NCI-H69 (cell line): Measurements from ENCODE around the gene NBAS.

Experiments used
- DNase-seq: peaks from one replicate; lab custom pipeline; 2025; lab: John Stamatoyannopoulos, UW

The NBAS gene

DNA sequence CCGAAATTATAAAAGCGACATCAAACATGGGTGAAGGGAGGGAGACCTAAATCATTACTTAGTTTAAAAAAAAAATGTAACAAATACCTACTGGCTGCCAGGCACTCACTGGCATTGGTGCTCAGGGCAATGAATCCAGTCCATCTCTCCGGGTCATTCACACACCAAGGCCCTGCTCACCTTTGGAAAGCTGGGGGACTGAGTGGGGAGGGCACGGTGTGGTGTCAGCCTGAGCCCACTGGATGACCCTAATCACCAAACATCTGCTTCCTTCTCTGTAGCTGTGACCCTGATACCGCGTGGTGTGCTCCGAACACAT, 30.2 kb upstream of the NBAS start:
- no peak for DNase-seq

DNA sequence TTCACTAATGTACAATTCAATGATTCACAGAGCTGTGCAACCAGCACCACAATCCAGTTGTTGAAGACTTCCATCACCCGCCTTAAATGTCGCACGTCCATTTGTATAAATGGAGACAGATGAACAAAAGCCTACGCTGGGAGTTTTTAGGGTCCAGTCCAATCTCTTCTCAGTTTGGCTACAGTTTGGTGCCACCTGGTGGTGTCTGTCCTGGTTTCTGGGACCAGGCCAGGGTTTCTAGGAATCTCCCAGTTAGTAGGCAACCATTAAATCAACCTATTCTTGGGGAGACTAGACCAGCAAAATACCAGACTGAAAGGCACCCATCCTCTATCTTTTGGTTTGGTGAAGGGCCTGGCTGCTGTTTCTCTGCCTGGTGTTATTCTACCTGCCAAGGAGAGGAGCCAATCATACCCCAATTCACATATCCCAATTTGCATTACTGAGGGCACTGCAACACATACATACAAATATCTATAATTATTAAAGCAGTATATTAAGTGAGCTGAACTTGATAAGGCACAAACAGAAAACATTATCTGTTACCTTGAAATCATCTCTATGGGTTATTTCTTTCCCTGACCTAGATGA, 27.3 kb upstream of the NBAS start:
- peak; percentile 65 for DNase-seq

DNA sequence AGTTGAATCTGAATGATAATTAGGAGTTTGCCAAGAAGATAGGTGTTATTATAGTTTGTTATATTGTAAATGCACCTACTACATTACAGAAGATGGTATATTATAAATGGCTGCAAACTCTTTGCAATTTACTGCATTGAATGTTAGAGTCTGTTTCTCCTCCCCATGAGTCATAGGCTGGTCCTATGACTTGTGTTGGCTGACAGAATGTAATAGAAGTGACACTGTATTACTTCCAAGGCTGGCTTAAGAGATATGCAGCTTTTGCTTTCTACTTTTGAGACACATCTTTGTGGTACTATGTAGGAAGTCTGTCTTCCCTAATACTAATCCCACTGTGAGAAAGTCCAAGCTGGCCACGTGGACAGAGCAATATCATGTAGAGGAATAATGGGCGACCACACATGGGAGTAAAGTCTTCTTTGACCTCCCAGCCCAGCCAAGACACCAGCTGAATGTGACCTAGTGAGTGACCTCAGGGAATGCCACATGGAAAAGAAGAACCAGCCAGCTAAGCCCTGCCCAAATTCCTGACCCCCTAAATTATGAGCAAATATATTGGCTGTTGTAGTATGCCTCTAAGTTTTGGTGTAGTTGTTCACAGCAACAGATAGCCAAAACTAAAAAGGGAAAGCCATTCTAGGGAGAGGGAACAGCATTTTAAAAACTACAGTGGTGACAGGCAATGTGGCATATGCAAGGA, 23.8 kb upstream of the NBAS start:
- DNase-seq, result no peak

DNA sequence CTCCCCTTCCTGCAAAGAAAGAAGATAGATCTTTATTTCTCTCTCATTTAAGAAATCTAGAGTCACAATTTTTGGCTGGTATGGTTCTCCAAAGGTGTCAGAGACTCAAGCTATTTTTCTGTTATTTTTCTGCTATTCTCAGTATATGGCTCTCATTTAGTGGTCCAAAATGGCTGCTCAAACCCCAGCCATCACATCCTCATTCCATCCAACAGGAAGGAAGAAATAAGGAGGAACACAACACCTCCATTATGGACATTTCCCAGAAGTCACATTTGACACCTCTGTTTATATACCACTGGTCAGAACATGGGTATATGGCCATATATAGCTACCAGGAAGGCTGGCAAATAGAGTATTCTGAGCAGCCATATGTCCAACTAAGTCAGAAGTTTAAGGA, 23.2 kb upstream of the NBAS start:
- DNase-seq, result no peak

DNA sequence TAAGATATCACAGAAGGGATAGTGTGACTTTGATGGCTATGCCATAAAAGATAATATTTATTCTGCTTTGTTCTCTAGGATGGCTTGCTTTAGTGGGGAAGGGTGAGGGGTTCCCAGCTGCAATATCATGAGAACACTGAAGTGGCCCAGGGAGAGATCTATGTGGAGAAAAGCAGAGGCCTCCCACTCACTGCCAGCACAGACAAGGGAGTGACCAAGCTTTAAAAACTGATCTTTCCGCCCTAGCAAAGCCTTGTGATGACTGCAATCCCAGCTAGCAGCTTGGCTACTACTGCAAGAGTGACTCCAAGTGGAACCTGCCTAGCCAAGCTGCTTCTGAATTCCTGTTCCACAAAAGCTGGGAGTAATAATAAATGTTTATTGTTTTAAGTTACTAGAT, 22.7 kb upstream of the NBAS start:
- DNase-seq, result no peak

DNA sequence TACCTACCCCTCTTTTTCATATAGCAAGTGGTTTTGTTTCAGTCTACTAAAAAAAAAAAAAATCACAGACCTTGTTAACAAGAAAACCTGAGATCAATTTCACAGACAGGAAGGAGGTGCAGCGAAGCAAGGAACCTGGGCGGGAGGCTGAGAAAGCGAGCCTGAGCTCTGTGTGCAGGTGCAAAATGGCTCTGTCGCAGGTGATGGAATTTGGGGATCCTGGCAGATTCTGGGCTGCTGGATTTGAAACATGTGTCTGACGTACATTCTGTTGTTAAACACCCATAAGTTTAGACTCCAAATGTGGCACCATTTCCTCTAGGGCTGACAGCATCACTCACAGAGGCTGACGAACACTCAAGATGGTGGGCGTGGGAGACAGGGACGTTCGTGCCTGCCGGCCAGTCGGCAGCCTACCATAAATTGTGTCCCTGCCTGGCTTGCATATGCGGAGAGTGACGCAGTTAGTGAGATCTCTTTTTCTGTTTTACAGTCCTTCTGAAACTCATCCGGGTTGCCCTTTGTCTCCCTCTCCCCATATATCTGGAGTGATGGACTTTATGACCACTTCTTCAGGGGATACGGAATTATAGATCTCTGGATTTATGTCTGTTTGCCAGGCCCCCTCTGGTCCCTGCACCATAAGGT, 21.7 kb upstream of the NBAS start:
- no peak for DNase-seq

DNA sequence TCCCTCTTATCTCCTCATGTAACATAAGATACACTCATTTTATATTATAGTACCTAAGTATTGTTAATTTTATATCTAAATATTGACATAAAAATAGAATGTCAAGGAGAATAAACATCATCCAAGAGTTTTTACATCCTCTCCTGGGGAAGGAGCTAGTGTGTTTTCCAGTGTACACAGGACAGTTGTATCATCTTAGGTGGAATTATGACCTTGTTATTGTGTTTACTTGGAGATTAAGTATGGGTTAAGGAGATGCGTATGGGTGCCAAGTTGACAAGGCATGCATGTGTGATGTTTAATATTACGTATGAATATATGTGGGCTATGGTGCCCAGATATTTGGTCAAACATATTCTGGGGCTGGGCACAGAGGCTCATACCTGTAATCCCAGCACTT, 19.3 kb upstream of the NBAS start:
- no peak for DNase-seq

DNA sequence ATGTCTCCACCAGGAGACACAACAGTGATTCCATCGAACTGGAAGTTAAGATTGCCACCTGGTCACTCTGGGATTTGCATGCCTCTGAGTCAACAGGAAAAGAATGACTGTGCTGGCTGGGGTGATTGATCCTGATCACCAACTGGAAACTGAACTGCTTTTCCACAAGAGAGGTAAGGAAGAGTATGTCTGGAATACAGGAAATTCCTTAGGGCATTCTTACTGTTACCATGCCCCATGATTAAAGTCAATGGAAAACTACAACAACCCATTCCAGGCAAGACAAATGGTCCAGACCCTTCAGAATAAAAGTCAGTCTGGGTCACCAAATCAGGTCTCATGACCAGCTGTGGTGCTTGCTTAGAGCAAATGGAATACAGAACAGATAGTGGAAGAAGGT, 18.5 kb upstream of the NBAS start:
- no peak for DNase-seq

DNA sequence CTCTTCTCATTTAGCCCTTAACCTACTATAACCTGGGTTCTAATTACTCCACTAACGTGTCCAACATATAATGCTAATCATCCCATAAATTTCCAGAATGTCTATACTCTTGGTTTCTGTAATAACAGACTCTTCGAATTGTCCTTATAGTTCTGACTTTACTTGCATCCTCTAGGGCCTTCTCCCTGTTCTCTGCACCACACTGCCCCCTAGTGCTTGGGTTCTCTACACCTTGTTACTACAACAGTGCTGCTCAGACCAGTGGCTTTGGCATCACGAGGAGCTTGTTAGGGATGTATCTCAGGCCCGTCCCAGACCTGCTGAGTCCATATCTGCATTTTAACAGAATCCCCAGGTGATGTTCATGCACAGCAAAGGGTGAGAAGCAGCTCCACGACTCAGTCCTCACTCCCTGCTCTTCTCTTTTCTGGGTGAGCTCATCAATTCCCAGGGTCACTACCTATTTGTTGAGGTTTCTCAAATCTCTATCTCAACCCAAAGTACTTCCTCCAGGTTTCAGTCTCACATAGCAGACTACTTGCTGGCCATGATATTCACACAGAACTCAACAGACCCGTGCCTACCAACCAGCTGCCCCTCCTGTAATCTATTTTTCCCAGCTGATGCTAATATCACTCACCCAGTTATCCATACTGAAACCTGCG, 16.1 kb upstream of the NBAS start:
- DNase-seq, result peak; percentile 79

DNA sequence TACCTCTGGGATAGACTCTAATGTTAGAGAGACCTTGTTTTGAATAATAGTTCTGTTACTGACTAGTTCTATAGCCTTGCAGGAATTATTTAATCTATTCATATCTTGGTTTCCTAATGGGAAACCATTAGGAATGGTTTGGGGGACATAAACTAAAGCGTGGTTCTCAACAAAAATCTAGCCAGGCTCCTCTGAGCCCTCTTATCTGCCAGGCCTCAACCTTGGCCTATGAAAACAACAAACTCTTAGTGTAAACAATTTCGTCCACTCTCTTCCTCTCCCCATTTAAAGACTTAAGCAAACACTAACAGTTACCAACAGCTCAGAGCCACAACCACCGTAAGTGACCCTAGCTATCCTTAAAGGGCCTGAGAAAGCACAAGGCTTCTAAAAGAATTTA, 10.6 kb upstream of the NBAS start:
- no peak for DNase-seq

DNA sequence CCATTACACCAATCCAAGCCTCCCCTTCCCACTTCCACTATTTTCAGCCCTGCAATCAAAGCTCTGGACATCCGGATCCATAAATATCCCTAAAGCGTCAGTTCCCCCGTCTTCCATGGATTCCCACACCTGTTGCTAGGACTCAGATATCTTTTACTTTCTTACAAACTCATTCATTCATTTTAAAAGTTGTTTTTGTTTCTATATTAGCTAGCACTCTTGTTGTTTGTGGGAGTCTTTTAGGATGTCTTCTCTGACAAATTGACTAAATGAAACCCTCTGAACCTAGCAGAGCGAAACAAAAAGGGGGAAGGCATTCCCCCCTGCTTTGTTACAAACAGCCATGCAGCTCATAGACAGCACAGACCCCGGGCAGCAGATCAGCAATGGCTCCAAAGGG, 9.0 kb upstream of the NBAS start:
- DNase-seq, result no peak

DNA sequence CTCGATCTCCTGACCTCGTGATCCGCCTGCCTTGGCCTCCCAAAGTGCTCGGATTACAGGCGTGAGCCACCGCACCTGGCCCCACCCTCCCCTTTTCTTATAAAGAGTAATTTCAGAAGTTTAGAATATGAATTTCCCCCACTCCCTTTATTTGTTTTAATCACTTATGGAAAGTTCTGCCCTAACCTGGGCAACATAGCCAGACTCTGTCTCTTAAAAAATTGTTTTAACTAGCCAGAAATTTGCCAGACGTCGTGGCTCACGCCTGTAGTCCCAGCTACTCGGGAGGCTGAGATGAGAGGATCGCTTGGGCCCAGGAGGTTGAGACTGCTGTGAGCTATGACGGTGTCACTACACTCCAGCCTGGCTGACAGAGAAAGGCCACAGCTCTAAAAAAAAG, 7.7 kb upstream of the NBAS start:
- DNase-seq, result no peak

DNA sequence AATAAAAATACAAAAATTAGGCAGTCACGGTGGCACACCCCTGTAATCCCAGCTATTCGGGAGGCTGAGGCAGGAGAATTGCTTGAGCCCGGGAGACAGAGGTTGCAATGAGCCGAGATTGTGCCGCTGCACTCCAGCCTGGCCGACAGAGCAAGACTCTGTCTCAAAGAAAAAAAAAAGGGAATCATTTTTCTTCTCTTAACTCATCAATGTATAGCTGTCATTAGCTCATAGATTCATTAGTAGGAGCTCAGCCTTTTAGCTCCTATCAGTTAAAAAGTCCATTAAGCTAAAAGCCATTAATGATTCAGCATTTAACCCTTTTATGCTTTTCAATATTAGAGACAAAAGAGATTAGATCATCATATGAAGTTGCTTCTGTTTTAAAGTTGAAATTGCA, 5.8 kb upstream of the NBAS start:
- no peak for DNase-seq

DNA sequence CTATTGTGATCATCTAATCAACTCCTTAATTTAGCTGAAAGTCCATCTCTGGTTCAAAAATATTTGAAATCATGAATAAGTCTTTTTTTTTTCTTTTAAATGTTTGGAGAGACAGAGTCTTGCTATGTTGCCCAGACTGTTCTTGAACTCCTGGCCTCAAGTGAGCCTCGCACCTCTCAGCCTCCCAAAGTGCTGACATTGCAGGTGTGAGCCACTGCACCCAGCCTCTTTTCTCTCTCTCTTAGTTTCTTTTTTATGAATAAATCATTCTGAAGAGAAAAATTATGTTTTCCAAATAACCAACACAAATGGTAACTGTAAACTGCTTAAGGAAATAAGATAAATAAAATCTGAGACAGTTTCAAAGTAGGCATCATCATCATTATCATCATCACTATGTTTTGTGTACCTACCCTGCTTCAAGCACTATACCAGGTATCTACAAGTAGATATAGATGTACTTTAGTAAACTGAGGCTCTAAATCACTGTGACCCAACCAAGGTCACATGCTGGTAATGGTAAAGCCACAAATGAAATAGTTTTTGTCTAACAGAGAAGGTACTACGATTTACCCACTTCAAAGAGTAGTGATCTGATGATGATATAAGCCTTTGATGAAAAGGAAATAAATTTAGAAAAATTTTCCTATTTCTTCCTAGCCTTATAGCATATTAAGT, 5.0 kb upstream of the NBAS start:
- DNase-seq, result no peak

DNA sequence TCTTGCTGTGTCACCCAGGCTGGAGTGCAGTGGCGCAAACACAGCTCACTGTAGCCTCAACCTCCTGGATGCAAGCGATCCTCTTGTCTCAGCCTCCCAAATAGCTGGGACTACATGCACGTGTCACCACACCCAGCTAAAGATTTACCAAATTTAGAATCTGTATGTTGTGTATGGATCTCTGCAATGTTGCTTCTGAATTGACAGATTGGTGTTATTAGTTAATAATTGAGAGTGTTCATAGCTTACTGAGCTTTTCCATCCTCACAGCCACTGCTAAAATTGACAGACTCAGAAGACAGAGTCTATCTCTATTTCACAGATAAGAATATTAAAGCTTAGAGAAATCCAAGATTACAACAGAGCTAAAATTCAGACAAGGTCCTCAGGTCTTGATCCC, 4.3 kb upstream of the NBAS start:
- DNase-seq, result no peak

DNA sequence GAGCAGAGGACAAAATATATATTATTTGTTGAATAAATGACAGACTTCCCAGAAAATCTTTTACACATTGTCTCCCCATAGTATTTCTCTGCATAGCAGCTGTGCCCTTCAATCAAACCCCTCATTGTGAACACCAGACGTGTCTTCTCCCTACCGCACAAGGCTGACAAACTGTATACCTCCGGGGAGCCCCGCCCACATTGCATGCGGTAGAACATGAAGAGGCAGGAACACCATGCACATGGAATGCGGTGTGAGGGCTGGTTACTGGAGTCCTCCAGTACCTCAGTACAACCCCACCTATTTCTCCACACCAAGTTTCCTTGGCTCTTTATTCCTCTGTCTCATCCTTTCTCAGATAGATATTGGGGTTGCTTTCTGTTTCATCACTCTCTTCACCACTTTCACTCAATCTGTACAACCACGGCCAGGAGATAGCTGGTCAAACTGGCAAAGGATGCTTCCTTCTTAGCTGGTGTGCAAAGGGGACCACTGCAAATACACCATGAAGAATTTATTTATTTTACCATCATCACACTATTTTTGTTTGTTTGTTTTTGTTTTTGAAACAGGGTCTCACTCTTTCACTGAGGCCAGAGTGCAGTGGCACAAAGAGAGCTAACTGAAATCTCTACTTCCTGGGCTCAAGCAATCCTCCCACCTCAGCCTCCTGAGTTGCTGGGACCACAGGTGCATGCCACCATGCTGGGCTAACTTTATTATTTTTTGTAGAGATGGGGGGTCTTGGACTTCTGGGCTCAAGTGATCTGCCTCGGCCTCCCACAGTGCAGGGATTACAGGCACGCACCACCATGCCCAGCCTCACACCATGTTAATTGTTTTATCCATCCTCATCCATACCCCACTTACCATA, 2.3 kb upstream of the NBAS start:
- DNase-seq, result no peak

DNA sequence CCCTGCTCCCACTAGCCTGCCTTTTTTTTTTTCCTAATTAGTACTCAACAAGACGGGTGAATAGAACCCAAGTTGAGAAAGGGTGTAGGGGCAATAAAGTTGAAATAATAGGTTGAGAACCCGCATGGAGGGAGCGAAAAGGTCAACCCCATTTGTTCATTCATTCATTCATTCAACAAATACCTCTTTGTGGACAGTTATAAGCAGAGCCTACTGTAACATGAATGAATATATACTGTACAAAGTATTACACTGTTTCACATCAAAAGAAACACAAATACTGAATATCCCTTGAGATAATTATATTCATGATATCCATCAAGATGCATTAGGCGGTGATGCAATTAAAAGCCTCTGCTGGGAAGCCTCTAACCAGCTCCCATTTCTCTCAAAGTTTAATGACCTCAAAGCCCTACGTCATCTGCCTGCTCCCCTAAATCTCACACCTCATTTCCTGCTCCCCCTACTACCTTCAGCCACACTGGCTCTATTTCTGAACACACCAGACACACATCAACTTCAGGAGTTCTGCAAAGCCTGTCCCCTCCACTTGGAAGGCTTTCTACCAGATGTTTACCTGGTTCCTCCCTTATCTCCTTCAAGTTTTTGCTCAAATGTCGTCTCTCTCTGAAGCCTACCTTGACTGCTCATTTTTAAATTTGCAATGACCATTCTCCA, 1.4 kb upstream of the NBAS start:
- DNase-seq, result no peak

DNA sequence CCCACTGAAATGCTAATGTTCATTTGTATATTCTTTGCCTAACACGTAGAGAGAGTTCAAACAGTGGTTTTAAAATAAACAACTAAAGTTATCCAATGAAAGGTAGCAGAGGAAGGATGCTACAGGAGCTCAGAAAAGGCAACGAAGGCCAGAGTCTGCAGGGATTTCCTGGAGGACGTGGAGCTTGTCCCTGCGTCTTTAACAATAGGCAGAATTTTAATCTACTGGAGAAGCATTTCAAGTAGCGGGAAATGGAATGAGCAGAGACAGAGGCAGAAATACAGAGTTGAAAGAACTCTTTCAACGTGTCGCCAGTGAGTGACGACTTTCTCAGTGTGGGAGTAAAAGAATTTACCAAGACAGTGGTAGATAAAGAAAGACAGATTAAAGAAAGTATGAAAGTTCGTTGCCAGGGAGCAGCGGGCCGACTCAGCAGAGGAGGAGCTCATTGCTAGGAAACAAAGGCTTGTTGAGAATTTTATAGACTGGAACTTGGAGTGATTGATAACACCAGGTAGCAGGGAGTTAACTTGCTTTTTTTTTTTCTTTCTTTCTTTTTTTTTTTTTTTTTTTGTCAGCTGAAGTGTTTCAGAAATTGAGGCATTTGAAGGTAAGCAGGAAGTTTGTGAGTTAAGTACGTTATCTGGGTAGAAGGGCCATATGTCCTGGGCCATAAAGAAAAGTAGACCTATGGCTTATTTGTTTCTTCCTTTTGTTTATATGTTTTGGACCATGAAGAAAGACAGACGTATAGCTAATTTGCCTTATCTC, 625 bp upstream of the NBAS start:
- peak; percentile 57 for DNase-seq

DNA sequence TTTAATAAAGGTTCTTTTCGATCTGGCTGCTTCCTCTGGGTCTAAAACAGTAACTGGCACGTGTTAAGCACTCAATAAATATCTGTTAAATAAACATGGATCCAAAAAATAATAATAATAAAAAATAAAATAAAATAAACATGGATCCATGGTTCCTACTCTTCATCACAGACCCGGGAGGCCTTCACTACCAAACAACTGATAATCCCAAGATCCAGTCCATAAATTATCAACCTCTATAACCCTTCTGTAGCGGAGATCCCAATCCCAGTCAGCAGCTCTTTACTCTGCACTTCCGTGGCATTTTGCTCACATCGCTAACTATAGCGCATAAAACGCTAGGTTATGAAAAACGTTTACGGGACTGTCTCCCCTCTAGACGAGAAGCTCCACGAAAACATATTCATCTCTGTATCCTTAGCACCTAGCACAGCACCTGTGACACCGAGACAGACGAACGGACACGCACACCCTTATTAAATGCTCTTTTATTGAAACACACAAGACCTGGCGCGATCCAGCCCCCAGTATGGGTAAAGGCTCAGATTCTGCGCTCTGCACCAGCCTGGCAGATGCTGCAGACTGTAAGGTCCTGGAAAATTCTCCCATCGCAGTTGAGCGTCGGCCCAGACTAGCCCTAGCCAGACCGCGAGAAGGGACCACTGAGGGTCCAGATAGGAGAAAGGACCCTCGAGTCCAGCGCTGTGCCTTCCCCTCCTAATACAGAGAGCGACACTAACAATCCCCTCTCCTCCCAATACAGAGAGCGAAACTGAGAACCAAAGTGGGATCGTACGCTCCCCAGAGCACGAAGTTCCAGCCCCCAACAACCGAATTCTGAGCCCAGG, 770 bp downstream of the NBAS start:
- peak; percentile 58 for DNase-seq
